ENCODE measurements around the gene CIITA. TPM values are rescaled to one million over a fixed set of nuclear protein-coding genes. Genes with fewer than 3 reads are reported as not detected.

Gene CIITA
- total RNA-seq, 2 donors from 2014 or later: 11.7 to 16.0 TPM

- TF ChIP-seq CTCF (IDR thresholded peaks at IDR 0.05) (no peak), POLR2A (IDR thresholded peaks at IDR 0.05) (no peak), POLR2AphosphoS5 (IDR thresholded peaks at IDR 0.05) (no peak)
- Histone ChIP-seq H3K36me3 (no peaks in the 10 kb centered on the region), H3K4me1 (replicated peaks) (no peaks in the 10 kb centered on the region), H3K27me3 (replicated peaks; ENCODE audit: insufficient read depth) (no peaks in the 10 kb centered on the region), H3K9me3 (no peaks in the 10 kb centered on the region), H3K27ac (no peak overlapping the region), H3K4me3 (no peak overlapping the region)
- WGBS: 100% methylated on average over 1 of the region's 1 CpG
- intact Hi-C loops (cut with DNase I): no loop called here
- DNase-seq (ENCODE audit: low spot score): no peak
These were observed 26.0 kb downstream of the CIITA start for GRCh38 chr16:10902999-10903398.

- H3K36me3 ChIP-seq: no peaks in the 10 kb centered on the region
- no peaks in the 10 kb centered on the region for H3K4me1 ChIP-seq (replicated peaks)
- TF ChIP-seq POLR2A (IDR thresholded peaks at IDR 0.05) (no peak), CTCF (IDR thresholded peaks at IDR 0.05) (no peak), POLR2AphosphoS5 (IDR thresholded peaks at IDR 0.05) (no peak)
- intact Hi-C loops (cut with DNase I): no loop called here
- H3K27me3 ChIP-seq (replicated peaks; ENCODE audit: insufficient read depth): no peaks in the 10 kb centered on the region
- no peak overlapping the region for H3K27ac ChIP-seq
- 83% methylated on average over 17 of the region's 19 CpGs for WGBS
- H3K9me3 ChIP-seq: no peaks in the 10 kb centered on the region
- no peak overlapping the region for H3K4me3 ChIP-seq
- no peak for DNase-seq (ENCODE audit: low spot score)
These were observed 29.5 kb downstream of the CIITA start for GRCh38 chr16:10906482-10906881.

GRCh38 chr16:10906914-10907756, 30.1 kb downstream of the CIITA start:
- Histone ChIP-seq H3K9me3 (no peaks in the 10 kb centered on the region), H3K27ac (no peak overlapping the region)
- WGBS: 83% methylated on average over 44 of the region's 46 CpGs

GRCh38 chr16:10907757-10908045, 30.7 kb downstream of the CIITA start:
- DNase-seq (ENCODE audit: low spot score): no peak
- 87% methylated on average over 21 of the region's 21 CpGs for WGBS
- H3K4me3 ChIP-seq: no peak overlapping the region
- TF ChIP-seq CTCF (IDR thresholded peaks at IDR 0.05) (no peak), POLR2A (IDR thresholded peaks at IDR 0.05) (no peak), POLR2AphosphoS5 (IDR thresholded peaks at IDR 0.05) (no peak)
- H3K27me3 ChIP-seq (replicated peaks; ENCODE audit: insufficient read depth): no peaks in the 10 kb centered on the region
- H3K9me3 ChIP-seq: no peaks in the 10 kb centered on the region
- no peak overlapping the region for H3K27ac ChIP-seq
- no peaks in the 10 kb centered on the region for H3K36me3 ChIP-seq
- intact Hi-C loops (cut with DNase I): no loop called here
- H3K4me1 ChIP-seq (replicated peaks): no peaks in the 10 kb centered on the region

More at GRCh38 chr16:10906914-10907756, 30.1 kb downstream of the CIITA start:
- Histone ChIP-seq H3K27me3 (replicated peaks; ENCODE audit: insufficient read depth) (no peaks in the 10 kb centered on the region), H3K4me1 (replicated peaks) (no peaks in the 10 kb centered on the region), H3K4me3 (no peak overlapping the region), H3K36me3 (no peaks in the 10 kb centered on the region)
- intact Hi-C loops (cut with DNase I): no loop called here
- TF ChIP-seq POLR2A (IDR thresholded peaks at IDR 0.05): no peak
- no peak for TF ChIP-seq CTCF (IDR thresholded peaks at IDR 0.05)
- TF ChIP-seq POLR2AphosphoS5 (IDR thresholded peaks at IDR 0.05): no peak
- DNase-seq (ENCODE audit: low spot score): no peak

- Histone ChIP-seq H3K27me3 (replicated peaks; ENCODE audit: insufficient read depth) (no peaks in the 10 kb centered on the region), H3K9me3 (no peaks in the 10 kb centered on the region), H3K4me3 (no peak overlapping the region), H3K27ac (no peak overlapping the region), H3K4me1 (replicated peaks) (no peaks in the 10 kb centered on the region), H3K36me3 (no peaks in the 10 kb centered on the region)
- DNase-seq (ENCODE audit: low spot score): no peak
- TF ChIP-seq POLR2A (IDR thresholded peaks at IDR 0.05) (no peak), POLR2AphosphoS5 (IDR thresholded peaks at IDR 0.05) (no peak), CTCF (IDR thresholded peaks at IDR 0.05) (no peak)
- intact Hi-C loops (cut with DNase I): no loop called here
These were observed 34.3 kb downstream of the CIITA start for GRCh38 chr16:10911267-10911666.
